HEK293T (cell line): ENCODE results near the gene KCNQ1OT1.

Experiments used
- CTCF ChIA-PET: fragments of 350-600 bp; formaldehyde crosslinking; extraction: SDS; loops from one replicate; lab custom pipeline; 2021; ENCODE audit warnings: antibody characterized with exemption, inconsistent platforms; lab: Yijun Ruan, JAX
- POLR2A ChIA-PET: fragments of 350-600 bp; formaldehyde crosslinking; extraction: SDS; loops from one replicate; lab custom pipeline; 2020; ENCODE audit warnings: antibody characterized with exemption, inconsistent platforms; lab: Yijun Ruan, JAX
- DNase-seq: peaks from one replicate; pipeline ENCODE4 v3.0.0; 2012; ENCODE audit warnings: mixed read lengths; ENCODE audit errors: extremely low spot score
- ARNT ChIP-seq: fragments of 450-650 bp; IDR thresholded peaks from 2 replicates; pipeline ENCODE4 v1.6.1; 2017; ENCODE audit warnings: mild to moderate bottlenecking
- BHLHE40 ChIP-seq: fragments of 450-650 bp; IDR thresholded peaks from 2 replicates; pipeline ENCODE4 v1.6.1; 2016; ENCODE audit warnings: mild to moderate bottlenecking, moderate library complexity, borderline replicate concordance
- CTBP1 ChIP-seq: fragments of 450-650 bp; IDR thresholded peaks from 2 replicates; pipeline ENCODE4 v1.6.1; 2016; ENCODE audit warnings: borderline replicate concordance
- ELF4 ChIP-seq: fragments of 450-650 bp; IDR thresholded peaks from 2 replicates; pipeline ENCODE4 v1.6.1; 2017; ENCODE audit warnings: antibody characterized with exemption
- FOXA1 ChIP-seq: fragments of 450-650 bp; IDR thresholded peaks from 2 replicates; pipeline ENCODE4 v1.6.1; 2016; ENCODE audit warnings: mild to moderate bottlenecking
- FOXK2 ChIP-seq: fragments of 450-650 bp; IDR thresholded peaks from 2 replicates; pipeline ENCODE4 v1.6.1; 2016; ENCODE audit warnings: mild to moderate bottlenecking
- FOXM1 ChIP-seq: fragments of 450-650 bp; IDR thresholded peaks from 2 replicates; pipeline ENCODE4 v1.6.1; 2017; ENCODE audit warnings: mild to moderate bottlenecking, borderline replicate concordance
- HDGF ChIP-seq: fragments of 450-650 bp; IDR thresholded peaks from 2 replicates; pipeline ENCODE4 v1.6.1; 2017; ENCODE audit warnings: antibody characterized with exemption, borderline replicate concordance
- L3MBTL2 ChIP-seq: fragments of 450-650 bp; conservative IDR thresholded peaks from 2 replicates; pipeline ENCODE4 v1.6.1; 2016; ENCODE audit warnings: mild to moderate bottlenecking
- LEF1 ChIP-seq: fragments of 450-650 bp; IDR thresholded peaks from 2 replicates; pipeline ENCODE4 v1.6.1; 2017; ENCODE audit warnings: mild to moderate bottlenecking, borderline replicate concordance
- NFRKB ChIP-seq: fragments of 450-650 bp; IDR thresholded peaks from 2 replicates; pipeline ENCODE4 v1.6.1; 2016; ENCODE audit warnings: mild to moderate bottlenecking, moderate library complexity
- PKNOX1 ChIP-seq: fragments of 450-650 bp; IDR thresholded peaks from 2 replicates; pipeline ENCODE4 v1.6.1; 2016
- SP1 ChIP-seq: fragments of 450-650 bp; IDR thresholded peaks from 2 replicates; pipeline ENCODE4 v1.6.1; 2017
- SUZ12 ChIP-seq: fragments of 450-650 bp; IDR thresholded peaks from 2 replicates; pipeline ENCODE4 v1.6.1; 2016; ENCODE audit warnings: mild to moderate bottlenecking
- TARDBP ChIP-seq: fragments of 450-650 bp; IDR thresholded peaks from 2 replicates; pipeline ENCODE4 v1.6.1; 2016
- ZNF384 ChIP-seq: fragments of 450-650 bp; IDR thresholded peaks from 2 replicates; pipeline ENCODE4 v1.6.1; 2016

KCNQ1OT1 gene

GRCh38 chr11:2609345-2609744, 90.4 kb downstream of the KCNQ1OT1 start:
- DNase-seq, result no peak
- no peak for TF ChIP-seq FOXK2
- no peak for TF ChIP-seq HDGF
- TF ChIP-seq NFRKB, result no peak
- no peak for TF ChIP-seq ARNT
- no peak for TF ChIP-seq TARDBP
- no peak for TF ChIP-seq SP1
- no peak for TF ChIP-seq FOXA1
- no peak for TF ChIP-seq ZNF384
- no peak for TF ChIP-seq CTBP1
- no peak for TF ChIP-seq ELF4
- TF ChIP-seq PKNOX1, result no peak
- TF ChIP-seq SUZ12, result no peak
- no peak for TF ChIP-seq LEF1
- no peak for TF ChIP-seq L3MBTL2
- CTCF ChIA-PET, result no interaction called here
- POLR2A ChIA-PET, result no interaction called here

- POLR2A ChIA-PET, result no interaction called here
- no peak for TF ChIP-seq FOXM1
- no peak for TF ChIP-seq BHLHE40
- no peak for TF ChIP-seq ZNF384
- TF ChIP-seq CTBP1, result no peak
- DNase-seq, result no peak
- CTCF ChIA-PET, result no interaction called here
Measured at GRCh38 chr11:2599561-2600189, 100.1 kb downstream of the KCNQ1OT1 start.

DNA sequence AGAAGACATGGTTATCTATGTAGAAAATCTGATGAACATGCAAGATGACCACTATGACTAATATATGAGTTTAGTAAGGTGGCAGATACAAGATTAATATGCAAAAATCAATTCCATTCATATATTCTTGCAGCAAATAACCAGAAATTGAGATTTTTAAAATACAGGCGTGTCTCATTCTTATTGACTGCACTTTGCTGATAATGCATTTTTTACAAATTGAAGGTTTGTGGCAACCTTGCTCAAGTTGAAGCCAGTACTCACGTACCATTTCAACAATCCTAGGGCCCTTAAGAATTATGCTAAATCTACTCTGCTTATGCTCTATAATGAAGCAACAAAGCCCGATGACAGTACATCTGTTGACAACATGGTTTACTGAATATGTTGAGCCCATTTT, 104.6 kb downstream of the KCNQ1OT1 start:
- DNase-seq, result no peak
- CTCF ChIA-PET, result no interaction called here
- POLR2A ChIA-PET, result no interaction called here
- TF ChIP-seq ZNF384 (no peak), L3MBTL2 (no peak), BHLHE40 (no peak), LEF1 (no peak), NFRKB (no peak), CTBP1 (no peak)

- ChIA-PET CTCF (no interaction called here), POLR2A (no interaction called here)
- no peak for DNase-seq
- TF ChIP-seq CTBP1 (no peak), FOXK2 (no peak), BHLHE40 (no peak), SUZ12 (no peak), FOXA1 (no peak), LEF1 (no peak), HDGF (no peak)
Measured at GRCh38 chr11:2594267-2594666, 105.5 kb downstream of the KCNQ1OT1 start.

- DNase-seq, result no peak
- CTCF ChIA-PET, result interaction anchor here (0.6 kb wide), 1 partner anchor 168 kb away, joined by 3 read pairs; no protein-coding TSS in a partner anchor
- POLR2A ChIA-PET, result no interaction called here
- peak; percentile 28; the same call in 1 of the 2 replicates for TF ChIP-seq L3MBTL2
- TF ChIP-seq CTBP1, result no peak
- TF ChIP-seq FOXA1, result no peak
- TF ChIP-seq TARDBP, result no peak
- no peak for TF ChIP-seq ELF4
- TF ChIP-seq FOXK2, result no peak
- no peak for TF ChIP-seq NFRKB
Measured at GRCh38 chr11:2593393-2593950, 106.3 kb downstream of the KCNQ1OT1 start.

GRCh38 chr11:2592559-2593392, 107.0 kb downstream of the KCNQ1OT1 start:
- ChIA-PET POLR2A (no interaction called here), CTCF (interaction anchor here (0.6 kb wide), 1 partner anchor 169 kb away, joined by 3 read pairs; no protein-coding TSS in a partner anchor)
- DNase-seq, result no peak
- TF ChIP-seq NFRKB (no peak), SP1 (no peak), LEF1 (no peak), FOXK2 (no peak), L3MBTL2 (no peak), PKNOX1 (no peak), SUZ12 (no peak), FOXA1 (no peak), BHLHE40 (no peak), ARNT (no peak), HDGF (no peak), TARDBP (no peak), CTBP1 (no peak), ZNF384 (no peak)

GRCh38 chr11:2591805-2592204, 108.0 kb downstream of the KCNQ1OT1 start:
- ChIA-PET POLR2A (no interaction called here), CTCF (no interaction called here)
- TF ChIP-seq CTBP1 (no peak), ELF4 (no peak), BHLHE40 (no peak), LEF1 (no peak), FOXK2 (no peak), FOXM1 (no peak), NFRKB (no peak), ZNF384 (no peak), TARDBP (no peak), SUZ12 (no peak), ARNT (no peak), SP1 (no peak), PKNOX1 (no peak), L3MBTL2 (no peak), FOXA1 (no peak), HDGF (no peak)
- DNase-seq, result peak; percentile 3
